GM21390 (cell line): Measurements from ENCODE around the gene GTF3C1.
"Not testable (repeated sequence)": the region's sequence is repeated elsewhere in the genome, so short reads cannot be mapped to it uniquely, and the experiment has no call there.

Source experiments
- ATAC-seq: cut with Tn5 transposase; IDR thresholded peaks from one replicate; pipeline ENCODE4 v1.9.1; 2021; ENCODE audit not compliant: unreplicated experiment

GTF3C1 gene

GRCh38 chr16:27549746-27550581 lies at the start of gene GTF3C1, which contains the start of gene KATNIP:
GTF3C1 (minus strand) TSS chr16:27549913; CDS start chr16:27549890, 23 bp downstream.
KATNIP (plus strand) TSS chr16:27550144; CDS start chr16:27550171, 27 bp downstream.
- peak; percentile 97 for ATAC-seq

- no peak for ATAC-seq
Measured at GRCh38 chr16:27598931-27599565, 49.3 kb upstream of the GTF3C1 start.

GRCh38 chr16:27598220-27598619 lies 48.5 kb upstream of the GTF3C1 start:
- ATAC-seq, result no peak

- ATAC-seq, result no peak
Measured at GRCh38 chr16:27597361-27597760, 47.6 kb upstream of the GTF3C1 start.

GRCh38 chr16:27596411-27596810 lies 46.7 kb upstream of the GTF3C1 start:
- no peak for ATAC-seq

GRCh38 chr16:27595993-27596392 lies 46.3 kb upstream of the GTF3C1 start:
- no peak for ATAC-seq

- no peak for ATAC-seq
Measured at GRCh38 chr16:27595475-27595874, 45.8 kb upstream of the GTF3C1 start.

- no peak for ATAC-seq
Measured at GRCh38 chr16:27591837-27592236, 42.1 kb upstream of the GTF3C1 start.

GRCh38 chr16:27588057-27588456 lies 38.3 kb upstream of the GTF3C1 start:
- ATAC-seq, result no peak

- no peak for ATAC-seq
Measured at GRCh38 chr16:27586711-27587110, 37.0 kb upstream of the GTF3C1 start.

- no peak for ATAC-seq
Measured at GRCh38 chr16:27585200-27585599, 35.5 kb upstream of the GTF3C1 start.

- no peak for ATAC-seq
Measured at GRCh38 chr16:27583634-27584033, 33.9 kb upstream of the GTF3C1 start.

GRCh38 chr16:27582883-27583282 lies 33.2 kb upstream of the GTF3C1 start:
- no peak for ATAC-seq

- ATAC-seq, result no peak
Measured at GRCh38 chr16:27579087-27579980, 29.6 kb upstream of the GTF3C1 start.

GRCh38 chr16:27576729-27577128 lies 27.0 kb upstream of the GTF3C1 start:
- no peak for ATAC-seq

- no peak for ATAC-seq
Measured at GRCh38 chr16:27572711-27573110, 23.0 kb upstream of the GTF3C1 start.

GRCh38 chr16:27571433-27572326 lies 22.0 kb upstream of the GTF3C1 start:
- no peak for ATAC-seq

- ATAC-seq, result not testable (repeated sequence)
Measured at GRCh38 chr16:27570986-27571385, 21.3 kb upstream of the GTF3C1 start.

GRCh38 chr16:27568077-27568476 lies 18.4 kb upstream of the GTF3C1 start:
- no peak for ATAC-seq

GRCh38 chr16:27566417-27566816 lies 16.7 kb upstream of the GTF3C1 start:
- no peak for ATAC-seq
